Fibroblast of skin of left quadriceps (primary cell): Measurements from ENCODE around the gene PODXL2.

Source experiments
- DNase-seq, 2 experiments: peaks; one replicate each; pipeline ENCODE4 v3.0.0-alpha.2; 2013; ENCODE audit warnings: low read depth in 2 of 2

The PODXL2 gene

GRCh38 chr3:127658234-127658633 lies 29.2 kb downstream of the PODXL2 start:
- DNase-seq: peak in 1 of 2 experiments; percentile 11

GRCh38 chr3:127660621-127661251 lies 31.8 kb downstream of the PODXL2 start:
- no peak for DNase-seq

- DNase-seq: no peak
Measured at GRCh38 chr3:127661600-127661999, 32.6 kb downstream of the PODXL2 start.

GRCh38 chr3:127662001-127662469 lies 33.0 kb downstream of the PODXL2 start:
- DNase-seq: no peak

- no peak for DNase-seq
Measured at GRCh38 chr3:127663151-127663550, 34.2 kb downstream of the PODXL2 start.

- DNase-seq: no peak
Measured at GRCh38 chr3:127665165-127665564, 36.2 kb downstream of the PODXL2 start.

GRCh38 chr3:127665586-127665985 lies 36.6 kb downstream of the PODXL2 start:
- DNase-seq: no peak

- no peak for DNase-seq
Measured at GRCh38 chr3:127666676-127667075, 37.7 kb downstream of the PODXL2 start.

GRCh38 chr3:127667119-127667681 lies 38.2 kb downstream of the PODXL2 start:
- DNase-seq: no peak

GRCh38 chr3:127668906-127669305 lies 39.9 kb downstream of the PODXL2 start:
- no peak for DNase-seq

GRCh38 chr3:127669541-127670228 lies 40.7 kb downstream of the PODXL2 start:
- DNase-seq: no peak

- no peak for DNase-seq
Measured at GRCh38 chr3:127670229-127670559, 41.2 kb downstream of the PODXL2 start.

- DNase-seq: no peak
Measured at GRCh38 chr3:127670761-127671522, 42.0 kb downstream of the PODXL2 start.

- DNase-seq: no peak
Measured at GRCh38 chr3:127671523-127672428, 42.8 kb downstream of the PODXL2 start.

GRCh38 chr3:127672429-127673190 lies 43.6 kb downstream of the PODXL2 start, which contains the start of gene ABTB1:
Gene ABTB1 (plus strand): TSS chr3:127672952. CDS start chr3:127673026, 74 bp downstream.
- peak; percentile 46 to 56 for DNase-seq

- no peak for DNase-seq
Measured at GRCh38 chr3:127673191-127674100, 44.5 kb downstream of the PODXL2 start.

GRCh38 chr3:127674101-127674721 lies 45.2 kb downstream of the PODXL2 start:
- DNase-seq: no peak

- no peak for DNase-seq
Measured at GRCh38 chr3:127674790-127675189, 45.8 kb downstream of the PODXL2 start.
